22Rv1 (cell line): Measurements from ENCODE around the gene XRN1.
"Not testable (repeated sequence)": the region's sequence is repeated elsewhere in the genome, so short reads cannot be mapped to it uniquely, and the experiment has no call there.

ENCODE experiments used
- H3K27ac ChIP-seq: fragments of 450-650 bp; 2 replicates; pipeline ENCODE4 v1.5.1; 2017
- CTCF ChIP-seq: fragments of 450-650 bp; IDR thresholded peaks from 2 replicates; pipeline ENCODE4 v1.5.1; 2017; ENCODE audit warnings: mild to moderate bottlenecking
- ZFX ChIP-seq: fragments of 450-650 bp; IDR thresholded peaks from 2 replicates; pipeline ENCODE4 v1.6.1; 2017; ENCODE audit warnings: antibody characterized with exemption, borderline replicate concordance

The XRN1 gene

DNA sequence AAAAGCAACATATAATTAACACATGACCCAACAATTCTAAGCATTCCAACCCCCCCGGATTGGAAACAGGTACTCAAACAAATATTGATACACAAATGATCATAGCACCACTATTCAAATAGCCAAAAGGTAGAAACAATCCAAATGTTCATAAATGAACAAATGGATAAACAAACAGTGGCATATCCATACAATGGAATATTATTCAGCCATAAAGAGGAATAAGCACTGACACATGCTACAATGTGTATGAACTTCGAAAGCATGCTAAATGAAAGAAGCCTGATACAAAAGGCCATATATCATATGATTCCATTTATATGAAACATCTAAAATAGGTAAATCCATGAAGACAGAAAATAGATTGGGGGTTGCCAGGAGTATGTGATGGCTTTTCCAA lies 62.8 kb downstream of the XRN1 start:
- H3K27ac ChIP-seq, result no peak overlapping the region
- no peak for TF ChIP-seq CTCF
- TF ChIP-seq ZFX, result no peak

DNA sequence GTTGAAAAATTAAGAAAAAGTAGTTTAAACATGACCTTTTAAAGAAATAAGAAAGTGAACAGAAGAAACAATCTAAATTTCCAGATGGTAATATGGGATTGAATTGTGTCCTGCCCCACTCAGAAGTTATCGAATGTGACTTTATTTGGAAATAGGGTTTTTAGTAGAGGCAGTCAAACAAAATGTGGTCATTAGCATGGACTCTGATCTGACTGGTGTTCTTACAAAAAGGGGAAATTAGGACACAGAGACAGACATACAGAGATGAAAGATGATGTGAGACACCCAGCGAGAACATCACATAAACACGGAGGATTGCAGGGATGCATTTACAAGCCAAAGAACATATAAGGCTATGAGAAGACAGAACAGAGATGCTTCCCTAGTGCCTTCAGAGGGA lies 73.2 kb downstream of the XRN1 start:
- TF ChIP-seq ZFX (no peak), CTCF (no peak)
- no peak overlapping the region for H3K27ac ChIP-seq

DNA sequence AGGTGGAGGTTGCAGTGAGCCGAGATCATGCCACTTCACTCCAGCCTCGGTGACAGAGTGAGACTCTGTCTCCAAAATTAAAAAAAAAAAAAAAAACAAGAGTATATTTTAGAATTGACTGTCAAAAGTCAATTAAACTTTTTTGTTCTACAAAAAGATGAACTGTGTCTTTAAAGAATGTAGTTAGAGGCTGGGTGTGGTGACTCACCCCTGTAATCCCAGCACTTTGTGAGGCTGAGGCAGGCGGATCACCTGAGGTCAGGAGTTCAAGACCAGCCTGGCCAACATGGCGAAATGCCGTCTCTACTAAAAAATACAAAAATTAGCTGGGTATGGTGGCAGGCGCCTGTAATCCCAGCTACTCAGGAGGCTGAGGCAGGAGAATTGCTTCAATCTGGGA lies 78.3 kb downstream of the XRN1 start:
- not testable (repeated sequence) for H3K27ac ChIP-seq

DNA sequence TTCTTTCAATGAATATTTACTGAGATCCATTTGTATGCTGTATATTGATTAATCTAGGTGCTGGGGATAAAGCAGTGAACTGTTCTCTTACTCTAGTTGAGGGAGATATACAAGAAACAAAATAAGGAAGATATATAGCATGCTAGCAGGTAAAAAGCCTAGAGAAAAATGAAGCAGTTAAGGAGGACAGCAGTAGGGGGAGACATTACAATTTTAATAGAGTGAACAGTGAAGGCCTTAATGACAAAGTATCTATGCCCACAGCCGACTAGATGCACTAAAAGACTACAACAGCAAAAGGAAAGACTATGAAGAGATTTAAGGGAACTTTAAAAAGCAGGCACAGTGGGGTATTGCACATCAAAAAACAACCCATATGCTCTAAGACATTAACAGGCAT lies 81.4 kb downstream of the XRN1 start:
- H3K27ac ChIP-seq, result no peak overlapping the region
- TF ChIP-seq ZFX (no peak), CTCF (peak; percentile 70)

- TF ChIP-seq ZFX (no peak), CTCF (no peak)
- peak overlapping the region; percentile 72 for H3K27ac ChIP-seq
Observed at GRCh38 chr3:142363936-142364467, 83.8 kb downstream of the XRN1 start.

DNA sequence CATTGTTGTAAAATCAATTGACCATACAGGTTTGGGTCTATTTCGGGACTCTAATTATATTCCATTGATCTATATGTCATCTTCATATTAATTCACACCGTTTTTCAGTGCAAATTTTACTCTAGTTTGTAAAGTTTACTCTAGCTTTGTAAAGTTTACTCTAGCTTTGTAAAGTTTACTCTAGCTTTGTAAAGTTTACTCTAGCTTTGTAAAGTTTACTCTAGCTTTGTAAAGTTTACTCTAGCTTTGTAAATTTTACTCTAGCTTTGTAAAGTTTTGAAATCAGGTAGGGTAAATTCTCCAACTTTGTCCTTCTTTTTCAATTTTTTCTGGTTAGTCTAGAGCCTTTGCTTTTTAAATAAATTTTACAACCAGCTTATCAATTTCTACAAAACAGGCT lies 84.4 kb downstream of the XRN1 start:
- H3K27ac ChIP-seq, result peak overlapping the region; percentile 72

DNA sequence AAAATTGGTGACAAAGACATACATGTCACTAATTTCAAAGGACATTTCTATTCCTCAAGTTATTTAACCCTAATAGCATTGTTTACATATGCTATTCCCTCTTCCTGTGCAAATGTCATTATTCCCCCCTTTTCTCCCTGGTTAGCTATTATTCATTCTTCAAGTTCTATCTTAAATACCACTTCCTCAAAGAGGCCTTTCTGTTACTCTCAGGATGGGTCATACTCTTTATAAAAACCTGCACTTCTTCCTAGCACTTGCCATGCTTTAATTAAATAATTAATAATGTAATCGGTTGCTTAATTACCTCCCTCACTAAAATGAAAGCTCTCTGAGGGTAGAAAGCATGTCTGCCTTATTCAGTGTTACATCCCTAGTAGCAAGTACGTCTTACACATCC lies 88.5 kb downstream of the XRN1 start:
- TF ChIP-seq CTCF (no peak), ZFX (no peak)
- H3K27ac ChIP-seq, result no peak overlapping the region

- TF ChIP-seq ZFX (no peak), CTCF (no peak)
- no peak overlapping the region for H3K27ac ChIP-seq
Observed at GRCh38 chr3:142356818-142357217, 91.0 kb downstream of the XRN1 start.
